K562 (cell line): ENCODE measurements around the gene GZMM. TPM values are rescaled to one million over a fixed set of nuclear protein-coding genes. Genes with fewer than 3 reads are reported as not detected.

Source experiments
- BCL6 ChIP-seq: fragments of 250-450 bp; sonication (Bioruptor Pico); IDR thresholded peaks from 2 replicates; pipeline ENCODE4 v1.4.0; 2020
- E2F3 ChIP-seq: fragments of 250-450 bp; sonication (Bioruptor Pico); IDR thresholded peaks from 2 replicates; pipeline ENCODE4 v1.4.0; 2020; ENCODE audit warnings: mild to moderate bottlenecking
- ETS2 ChIP-seq: IDR thresholded peaks from 2 replicates; pipeline ENCODE4 v1.6.1; 2016; ENCODE audit warnings: borderline replicate concordance, missing genetic modification characterization, mild to moderate bottlenecking, moderate library complexity, missing compliant biosample characterization; ENCODE audit not compliant: poor library complexity, severe bottlenecking
- FOXA3 ChIP-seq, 2 experiments: fragments of 450-650 bp in 1 of 2; sonication (generic) in 1 of 2; formaldehyde crosslinking; IDR thresholded peaks in 1 of 2; conservative IDR thresholded peaks in 1 of 2; 2 replicates each; pipeline versions ENCODE4 v1.4.0 to v1.8.0; 2020 to 2022; ENCODE audit warnings: mild to moderate bottlenecking in 2 of 2, missing genetic modification reagents in 1 of 2
- HMG20A ChIP-seq: fragments of 450-650 bp; formaldehyde crosslinking; conservative IDR thresholded peaks from 2 replicates; pipeline ENCODE4 v1.4.0; 2020; ENCODE audit warnings: mild to moderate bottlenecking, mixed read lengths
- MECOM ChIP-seq: fragments of 250-450 bp; sonication (Bioruptor Pico); IDR thresholded peaks from 2 replicates; pipeline ENCODE4 v1.8.0; 2022; ENCODE audit warnings: inconsistent platforms
- MYNN ChIP-seq, 2 experiments: sonication (generic); formaldehyde crosslinking in 1 of 2; IDR thresholded peaks; 2 replicates each; pipeline versions ENCODE4 v1.5.0 to v1.6.1; 2016 to 2020; ENCODE audit warnings: antibody characterized with exemption in 1 of 2, missing genetic modification reagents in 1 of 2
- NFATC3 ChIP-seq: fragments of 450-650 bp; IDR thresholded peaks from 2 replicates; pipeline ENCODE4 v1.6.1; 2017; ENCODE audit warnings: mild to moderate bottlenecking
- PREB ChIP-seq: sonication (generic); formaldehyde crosslinking; IDR thresholded peaks from 2 replicates; pipeline ENCODE4 v1.8.1; 2023; ENCODE audit warnings: mild to moderate bottlenecking, missing genetic modification reagents
- SIN3A ChIP-seq, 2 experiments: fragments of 150-350 bp in 1 of 2; IDR thresholded peaks; 2 replicates each; pipeline ENCODE4 v1.6.1; 2011 to 2016; ENCODE audit warnings: borderline replicate concordance in 2 of 2, low read depth in 2 of 2, low read length in 2 of 2, mild to moderate bottlenecking in 2 of 2, moderate library complexity in 2 of 2; ENCODE audit not compliant: control insufficient read depth in 1 of 2
- SREBF1 ChIP-seq: fragments of 150-350 bp; IDR thresholded peaks from 2 replicates; pipeline ENCODE4 v1.6.1; 2014; ENCODE audit warnings: antibody characterized with exemption, low read depth, low read length, borderline replicate concordance
- ZFP36 ChIP-seq: fragments of 150-350 bp; IDR thresholded peaks from 2 replicates; pipeline ENCODE4 v1.6.1; 2018; ENCODE audit warnings: low read length, low read depth; ENCODE audit not compliant: partially characterized antibody
- ZHX1 ChIP-seq: fragments of 150-350 bp; conservative IDR thresholded peaks from 2 replicates; pipeline ENCODE4 v1.6.1; 2014; ENCODE audit warnings: low read length
- ZSCAN29 ChIP-seq: fragments of 450-650 bp; IDR thresholded peaks from 2 replicates; pipeline ENCODE4 v1.6.1; 2017
- polyA plus RNA-seq, 8 experiments: library from polyadenylated mRNA; depleted of rRNA in 4 of 8; stranded (reverse) in 5 of 8; unstranded in 3 of 8; fragments of >200 nt; fragmentation: Nextera tagmentation in 2 of 8; fragmentation: Illumina TruSeq in 1 of 8; extraction: Ambion mirVana in 2 of 8; extraction: Trizol in 1 of 8; gene quantifications; 2 replicates each; pipeline versions ENCODE4 v1.2.1 to v1.2.3, GENCODE V29; 2011 to 2014; ENCODE audit warnings: inconsistent platforms in 1 of 8, missing spikeins in 1 of 8
- total RNA-seq, 7 experiments: library from RNA; depleted of rRNA in 6 of 7; stranded (reverse); fragments of >200 nt in 6 of 7; fragmentation: Illumina TruSeq in 2 of 7; extraction: Trizol in 2 of 7; gene quantifications; 2 replicates each; pipeline versions ENCODE4 v1.2.1 to v1.2.3, GENCODE V29; 2011 to 2021; ENCODE audit warnings: low replicate concordance in 1 of 7
- TF ChIP-seq, protein P1 (sequence below), 2 experiments: fragments of 450-650 bp; IDR thresholded peaks; 2 replicates each; pipeline ENCODE4 v1.6.1; 2018; ENCODE audit warnings: mild to moderate bottlenecking in 2 of 2, low read depth in 1 of 2; ENCODE audit not compliant: partially characterized antibody in 2 of 2
- TF ChIP-seq, protein P2 (sequence below): fragments of 250-450 bp; sonication (Bioruptor Pico); IDR thresholded peaks from 2 replicates; pipeline ENCODE4 v1.5.0; 2020; ENCODE audit warnings: mild to moderate bottlenecking, borderline replicate concordance

The GZMM gene
- total and polyA plus RNA-seq, 9 of the 15 experiments (the other 6 are each of a cell fraction or from before 2014, with no cell fraction given): 0.08 to 2.6 (median 0.70) TPM; not detected in 2

- TF ChIP-seq, protein P1, sequence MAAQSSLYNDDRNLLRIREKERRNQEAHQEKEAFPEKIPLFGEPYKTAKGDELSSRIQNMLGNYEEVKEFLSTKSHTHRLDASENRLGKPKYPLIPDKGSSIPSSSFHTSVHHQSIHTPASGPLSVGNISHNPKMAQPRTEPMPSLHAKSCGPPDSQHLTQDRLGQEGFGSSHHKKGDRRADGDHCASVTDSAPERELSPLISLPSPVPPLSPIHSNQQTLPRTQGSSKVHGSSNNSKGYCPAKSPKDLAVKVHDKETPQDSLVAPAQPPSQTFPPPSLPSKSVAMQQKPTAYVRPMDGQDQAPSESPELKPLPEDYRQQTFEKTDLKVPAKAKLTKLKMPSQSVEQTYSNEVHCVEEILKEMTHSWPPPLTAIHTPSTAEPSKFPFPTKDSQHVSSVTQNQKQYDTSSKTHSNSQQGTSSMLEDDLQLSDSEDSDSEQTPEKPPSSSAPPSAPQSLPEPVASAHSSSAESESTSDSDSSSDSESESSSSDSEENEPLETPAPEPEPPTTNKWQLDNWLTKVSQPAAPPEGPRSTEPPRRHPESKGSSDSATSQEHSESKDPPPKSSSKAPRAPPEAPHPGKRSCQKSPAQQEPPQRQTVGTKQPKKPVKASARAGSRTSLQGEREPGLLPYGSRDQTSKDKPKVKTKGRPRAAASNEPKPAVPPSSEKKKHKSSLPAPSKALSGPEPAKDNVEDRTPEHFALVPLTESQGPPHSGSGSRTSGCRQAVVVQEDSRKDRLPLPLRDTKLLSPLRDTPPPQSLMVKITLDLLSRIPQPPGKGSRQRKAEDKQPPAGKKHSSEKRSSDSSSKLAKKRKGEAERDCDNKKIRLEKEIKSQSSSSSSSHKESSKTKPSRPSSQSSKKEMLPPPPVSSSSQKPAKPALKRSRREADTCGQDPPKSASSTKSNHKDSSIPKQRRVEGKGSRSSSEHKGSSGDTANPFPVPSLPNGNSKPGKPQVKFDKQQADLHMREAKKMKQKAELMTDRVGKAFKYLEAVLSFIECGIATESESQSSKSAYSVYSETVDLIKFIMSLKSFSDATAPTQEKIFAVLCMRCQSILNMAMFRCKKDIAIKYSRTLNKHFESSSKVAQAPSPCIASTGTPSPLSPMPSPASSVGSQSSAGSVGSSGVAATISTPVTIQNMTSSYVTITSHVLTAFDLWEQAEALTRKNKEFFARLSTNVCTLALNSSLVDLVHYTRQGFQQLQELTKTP (IDR thresholded peaks at IDR 0.05; ENCODE audit: low read depth in 1 of 2, partially characterized antibody in 2 of 2): peak in 1 of 2 experiments; percentile 74
- TF ChIP-seq HMG20A (no peak), ETS2 (tag) (no peak), BCL6 (no peak), SREBF1 (no peak), ZHX1 (no peak), FOXA3 (CRISPR knock-in tag; conservative IDR thresholded peaks at IDR 0.05 in 1 of 2, IDR thresholded peaks at IDR 0.05 in 1 of 2) (no peak), MYNN (IDR thresholded peaks at IDR 0.05) (peak; percentile 97), MYNN (CRISPR knock-in tag; IDR thresholded peaks at IDR 0.05) (no peak), SIN3A (IDR thresholded peaks at IDR 0.05; ENCODE audit: borderline replicate concordance in 2 of 2, control insufficient read depth in 1 of 2, low read depth in 2 of 2, low read length in 2 of 2) (peak; percentile 53 to 87; a peak in 2 of 4 replicates), NFATC3 (0 out of 2 replicates have a peak, but pooled peaks have one; percentile 72), PREB (no peak), E2F3 (CRISPR knock-in tag) (no peak), ZSCAN29 (no peak), ZFP36 (no peak), MECOM (CRISPR knock-in tag) (no peak)
- TF ChIP-seq, protein P2, sequence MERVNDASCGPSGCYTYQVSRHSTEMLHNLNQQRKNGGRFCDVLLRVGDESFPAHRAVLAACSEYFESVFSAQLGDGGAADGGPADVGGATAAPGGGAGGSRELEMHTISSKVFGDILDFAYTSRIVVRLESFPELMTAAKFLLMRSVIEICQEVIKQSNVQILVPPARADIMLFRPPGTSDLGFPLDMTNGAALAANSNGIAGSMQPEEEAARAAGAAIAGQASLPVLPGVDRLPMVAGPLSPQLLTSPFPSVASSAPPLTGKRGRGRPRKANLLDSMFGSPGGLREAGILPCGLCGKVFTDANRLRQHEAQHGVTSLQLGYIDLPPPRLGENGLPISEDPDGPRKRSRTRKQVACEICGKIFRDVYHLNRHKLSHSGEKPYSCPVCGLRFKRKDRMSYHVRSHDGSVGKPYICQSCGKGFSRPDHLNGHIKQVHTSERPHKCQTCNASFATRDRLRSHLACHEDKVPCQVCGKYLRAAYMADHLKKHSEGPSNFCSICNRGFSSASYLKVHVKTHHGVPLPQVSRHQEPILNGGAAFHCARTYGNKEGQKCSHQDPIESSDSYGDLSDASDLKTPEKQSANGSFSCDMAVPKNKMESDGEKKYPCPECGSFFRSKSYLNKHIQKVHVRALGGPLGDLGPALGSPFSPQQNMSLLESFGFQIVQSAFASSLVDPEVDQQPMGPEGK (CRISPR knock-in tag): no peak
Observed at GRCh38 chr19:574658-575526, 31.0 kb downstream of the GZMM start (continued).
